ENCODE data around the gene LRIG1.

- no peak for TF ChIP-seq CTCF (IDR thresholded peaks at IDR 0.05)
- no peak for TF ChIP-seq EZH2 (IDR thresholded peaks at IDR 0.05)
These were observed 14.6 kb downstream of the LRIG1 start for GRCh38 chr3:66486202-66486601.

All from neural progenitor cell (in vitro differentiated cells).